Common myeloid progenitor, CD34-positive (primary cell): ENCODE data around the gene SLC49A3.

ENCODE experiments used
- CTCF ChIA-PET: fragments of 350-600 bp; sonication (Branson Sonifier 250); formaldehyde crosslinking; loops from one replicate; lab custom pipeline; 2021; ENCODE audit warnings: antibody characterized with exemption; lab: Charles Lee
- POLR2A ChIA-PET: fragments of 350-600 bp; sonication (Branson Sonifier 250); formaldehyde crosslinking; loops from one replicate; lab custom pipeline; 2021; ENCODE audit warnings: antibody characterized with exemption; lab: Charles Lee
- DNase-seq, 3 donors: peaks; one replicate each; pipeline versions ENCODE4 v3.0.0 to v3.0.0-alpha.2; 2013
- H3K27ac ChIP-seq, 2 experiments: 1 replicate in 1 of 2; 2 replicates in 1 of 2; pipeline ENCODE4 v1.7.0; 2013; ENCODE audit warnings: inconsistent platforms in 2 of 2, low read length in 2 of 2, mild to moderate bottlenecking in 2 of 2, low read depth in 1 of 2, moderate library complexity in 1 of 2; ENCODE audit not compliant: severe bottlenecking in 2 of 2, insufficient read depth in 1 of 2, poor library complexity in 1 of 2
- H3K27me3 ChIP-seq, 5 experiments: replicated peaks in 2 of 5; 1 replicate in 3 of 5; 2 replicates in 2 of 5; pipeline versions ENCODE4 v1.6.1 to v1.7.0; 2013; ENCODE audit warnings: low read length in 4 of 5, mild to moderate bottlenecking in 2 of 5, moderate library complexity in 2 of 5, inconsistent platforms in 1 of 5; ENCODE audit not compliant: insufficient read depth in 5 of 5, control insufficient read depth in 4 of 5
- H3K36me3 ChIP-seq, 4 experiments: 1 replicate in 2 of 4; 2 replicates in 2 of 4; pipeline versions ENCODE4 v1.6.1 to v1.7.0; 2013; ENCODE audit warnings: low read length in 3 of 4, control low read depth in 1 of 4, mild to moderate bottlenecking in 1 of 4; ENCODE audit not compliant: control insufficient read depth in 4 of 4, insufficient read depth in 4 of 4
- H3K4me1 ChIP-seq, 4 experiments: 1 replicate in 3 of 4; 2 replicates in 1 of 4; pipeline versions ENCODE4 v1.6.1 to v1.7.1; 2013; ENCODE audit warnings: low read length in 3 of 4, mild to moderate bottlenecking in 3 of 4, control low read depth in 1 of 4, inconsistent platforms in 1 of 4, moderate library complexity in 1 of 4; ENCODE audit not compliant: control insufficient read depth in 4 of 4, insufficient read depth in 4 of 4; ENCODE audit errors: control extremely low read depth in 1 of 4
- H3K4me3 ChIP-seq, 7 experiments: 1 replicate in 4 of 7; 2 replicates in 3 of 7; pipeline versions ENCODE4 v1.5.1 to v1.7.0; 2013; ENCODE audit warnings: mild to moderate bottlenecking in 7 of 7, low read length in 6 of 7, moderate library complexity in 6 of 7, inconsistent platforms in 2 of 7, low read depth in 2 of 7, control low read depth in 1 of 7; ENCODE audit not compliant: insufficient read depth in 4 of 7, control insufficient read depth in 1 of 7; ENCODE audit errors: extremely low read depth in 1 of 7
- H3K9me3 ChIP-seq, 5 experiments: 1 replicate in 4 of 5; 2 replicates in 1 of 5; pipeline versions ENCODE4 v1.6.1 to v1.7.1; 2013; ENCODE audit warnings: low read length in 4 of 5, mild to moderate bottlenecking in 2 of 5, inconsistent platforms in 1 of 5, low read depth in 1 of 5, moderate library complexity in 1 of 5; ENCODE audit not compliant: control insufficient read depth in 4 of 5, insufficient read depth in 2 of 5; ENCODE audit errors: control extremely low read depth in 1 of 5
- WGBS: methylation state at CpG from one replicate; pipeline ENCODE4 v1.1.5; 2013; ENCODE audit not compliant: insufficient coverage; 5-methylcytosine and 5-hydroxymethylcytosine counted together

SLC49A3 gene

DNA sequence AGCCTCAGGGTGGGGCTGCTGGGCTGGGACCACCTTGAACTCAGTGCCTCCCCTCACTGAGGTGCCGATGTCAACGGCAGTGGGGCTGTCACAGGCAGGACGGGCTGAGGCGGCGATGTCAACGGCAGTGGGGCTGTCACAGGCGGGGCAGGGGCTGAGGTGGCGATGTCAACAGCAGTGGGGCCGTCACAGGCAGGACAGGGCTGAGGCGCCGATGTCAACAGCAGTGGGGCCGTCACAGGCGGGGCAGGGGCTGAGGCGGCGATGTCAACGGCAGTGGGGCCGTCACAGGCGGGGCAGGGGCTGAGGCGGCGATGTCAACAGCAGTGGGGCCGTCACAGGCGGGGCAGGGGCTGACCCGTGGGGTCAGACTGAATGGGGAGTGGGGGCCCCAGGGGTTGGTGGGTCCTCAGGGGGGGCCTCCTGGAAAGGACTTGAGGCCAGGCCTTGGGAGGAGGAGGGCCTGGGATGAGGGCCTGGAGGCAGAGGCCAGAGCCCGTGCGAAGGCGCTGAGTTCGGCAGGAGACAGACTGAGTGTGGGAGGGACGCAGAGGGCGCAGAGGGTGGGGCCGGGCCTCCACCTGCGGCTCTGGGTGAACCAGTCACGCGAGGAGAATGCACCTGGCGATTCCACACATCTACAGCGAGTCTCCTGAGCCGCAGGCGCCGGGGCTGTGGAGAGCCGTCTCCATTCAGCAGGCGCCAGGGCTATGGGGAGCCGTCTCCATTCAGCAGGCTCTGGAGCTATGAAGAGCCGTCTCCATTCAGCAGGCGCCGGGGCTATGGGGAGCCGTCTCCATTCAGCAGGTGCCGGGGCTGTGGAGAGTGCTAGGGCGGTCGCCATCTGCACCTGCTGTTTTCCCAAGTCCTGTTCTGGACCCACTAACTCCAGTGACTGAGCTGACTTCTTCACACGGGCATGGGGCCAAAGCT, 37.7 kb downstream of the SLC49A3 start:
- H3K4me3 ChIP-seq, result no peak overlapping the region
- no peaks in the 10 kb centered on the region for H3K4me1 ChIP-seq
- ChIA-PET CTCF (no interaction called here), POLR2A (no interaction called here)
- 58% methylated on average over 38 of the region's 49 CpGs for WGBS
- peaks cover 0 to 69% (median 3%) of the 10 kb centered on the region in 5 experiments for H3K27me3 ChIP-seq
- no peaks in the 10 kb centered on the region for H3K36me3 ChIP-seq
- no peaks in the 10 kb centered on the region for H3K9me3 ChIP-seq
- H3K27ac ChIP-seq, result no peak overlapping the region
- no peak for DNase-seq

GRCh38 chr4:650461-650860, 38.5 kb downstream of the SLC49A3 start:
- H3K27me3 ChIP-seq, result peaks cover 0 to 67% (median 6%) of the 10 kb centered on the region in 5 experiments
- POLR2A ChIA-PET, result no interaction called here
- no peaks in the 10 kb centered on the region for H3K4me1 ChIP-seq
- H3K36me3 ChIP-seq, result no peaks in the 10 kb centered on the region
- no peaks in the 10 kb centered on the region for H3K9me3 ChIP-seq
- WGBS, result 95% methylated on average over 16 of the region's 18 CpGs
- DNase-seq, result no peak
- no peak overlapping the region for H3K4me3 ChIP-seq
- H3K27ac ChIP-seq, result no peak overlapping the region
- CTCF ChIA-PET, result no interaction called here

GRCh38 chr4:649751-650310, 39.1 kb downstream of the SLC49A3 start:
- Histone ChIP-seq H3K27me3 (peaks cover 0 to 61% (median 6%) of the 10 kb centered on the region in 5 experiments), H3K27ac (no peak overlapping the region), H3K4me1 (no peaks in the 10 kb centered on the region), H3K9me3 (no peaks in the 10 kb centered on the region), H3K4me3 (no peak overlapping the region), H3K36me3 (no peaks in the 10 kb centered on the region)
- DNase-seq, result no peak
- ChIA-PET CTCF (no interaction called here), POLR2A (no interaction called here)
- 96% methylated on average over 13 of the region's 13 CpGs for WGBS

- Histone ChIP-seq H3K9me3 (peaks cover 0 to 3% (median 0%) of the 10 kb centered on the region in 5 experiments), H3K27me3 (peaks cover 0 to 58% (median 6%) of the 10 kb centered on the region in 5 experiments), H3K36me3 (no peaks in the 10 kb centered on the region), H3K4me3 (no peak overlapping the region), H3K4me1 (no peaks in the 10 kb centered on the region), H3K27ac (no peak overlapping the region)
- no peak for DNase-seq
- ChIA-PET CTCF (no interaction called here), POLR2A (no interaction called here)
- WGBS, result 92% methylated on average over 7 of the region's 7 CpGs
Measured at GRCh38 chr4:649293-649625, 39.7 kb downstream of the SLC49A3 start.

- no peak overlapping the region for H3K4me3 ChIP-seq
- no peak overlapping the region for H3K27ac ChIP-seq
- H3K27me3 ChIP-seq, result peaks cover 0 to 55% (median 6%) of the 10 kb centered on the region in 5 experiments
- 90% methylated on average over 23 of the region's 28 CpGs for WGBS
- H3K9me3 ChIP-seq, result peaks cover 0 to 3% (median 0%) of the 10 kb centered on the region in 5 experiments
- POLR2A ChIA-PET, result interaction anchor here (0.7 kb wide), 1 partner anchor 146 kb away, joined by 4 read pairs; no protein-coding TSS in a partner anchor
- no peaks in the 10 kb centered on the region for H3K36me3 ChIP-seq
- DNase-seq, result no peak
- CTCF ChIA-PET, result no interaction called here
- no peaks in the 10 kb centered on the region for H3K4me1 ChIP-seq
Measured at GRCh38 chr4:648579-649292, 40.2 kb downstream of the SLC49A3 start.

DNA sequence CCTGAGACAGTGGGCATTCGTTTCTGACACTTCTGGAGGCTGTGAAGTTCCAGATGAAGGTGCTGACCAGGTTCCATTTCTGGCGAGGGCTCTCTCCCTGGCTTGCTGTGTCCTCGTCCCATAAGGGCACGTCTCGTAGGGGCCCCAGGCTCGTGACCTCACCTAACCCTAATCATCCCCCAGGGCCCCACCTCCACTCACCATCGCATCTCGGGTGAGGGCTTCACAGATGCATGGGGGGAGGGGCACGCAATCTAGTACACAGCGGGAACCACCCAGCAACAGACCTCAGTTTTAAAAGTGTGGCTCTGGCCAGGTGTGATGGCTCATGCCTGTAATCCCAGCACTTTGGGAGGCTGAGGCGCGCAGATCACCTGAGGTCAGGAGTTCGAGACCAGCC, 41.5 kb downstream of the SLC49A3 start:
- no peaks in the 10 kb centered on the region for H3K4me1 ChIP-seq
- peaks cover 0 to 3% (median 0%) of the 10 kb centered on the region in 5 experiments for H3K9me3 ChIP-seq
- no peaks in the 10 kb centered on the region for H3K36me3 ChIP-seq
- ChIA-PET POLR2A (no interaction called here), CTCF (no interaction called here)
- peaks cover 0 to 49% (median 6%) of the 10 kb centered on the region in 5 experiments for H3K27me3 ChIP-seq
- no peak overlapping the region for H3K27ac ChIP-seq
- WGBS, result 88% methylated on average over 13 of the region's 13 CpGs
- no peak for DNase-seq
- no peak overlapping the region for H3K4me3 ChIP-seq
